ENCODE measurements around the gene NAXD. TPM values are rescaled to one million over a fixed set of nuclear protein-coding genes. Genes with fewer than 3 reads are reported as not detected.

NAXD gene
- total RNA-seq, 2 experiments from 2014 or later: 23.3 to 25.2 TPM

GRCh38 chr13:110676595-110677587, 61.5 kb downstream of the NAXD start:
- ChIA-PET CTCF (interaction anchor here (0.6 to 0.8 kb wide), 2 partner anchors 10 to 21 kb away, joined by 3 read pairs; no protein-coding TSS in a partner anchor), POLR2A (no interaction called here)
- peaks cover 73% of the 10 kb centered on the region for H3K36me3 Mint-ChIP-seq (ENCODE audit: low read depth)
- no peaks in the 10 kb centered on the region for H3K4me1 Mint-ChIP-seq
- H3K4me3 Mint-ChIP-seq: no peak overlapping the region
- H3K27ac Mint-ChIP-seq: no peak overlapping the region
- no peak for DNase-seq
- no peaks in the 10 kb centered on the region for H3K27me3 Mint-ChIP-seq
- H3K9me3 Mint-ChIP-seq: no peaks in the 10 kb centered on the region

DNA sequence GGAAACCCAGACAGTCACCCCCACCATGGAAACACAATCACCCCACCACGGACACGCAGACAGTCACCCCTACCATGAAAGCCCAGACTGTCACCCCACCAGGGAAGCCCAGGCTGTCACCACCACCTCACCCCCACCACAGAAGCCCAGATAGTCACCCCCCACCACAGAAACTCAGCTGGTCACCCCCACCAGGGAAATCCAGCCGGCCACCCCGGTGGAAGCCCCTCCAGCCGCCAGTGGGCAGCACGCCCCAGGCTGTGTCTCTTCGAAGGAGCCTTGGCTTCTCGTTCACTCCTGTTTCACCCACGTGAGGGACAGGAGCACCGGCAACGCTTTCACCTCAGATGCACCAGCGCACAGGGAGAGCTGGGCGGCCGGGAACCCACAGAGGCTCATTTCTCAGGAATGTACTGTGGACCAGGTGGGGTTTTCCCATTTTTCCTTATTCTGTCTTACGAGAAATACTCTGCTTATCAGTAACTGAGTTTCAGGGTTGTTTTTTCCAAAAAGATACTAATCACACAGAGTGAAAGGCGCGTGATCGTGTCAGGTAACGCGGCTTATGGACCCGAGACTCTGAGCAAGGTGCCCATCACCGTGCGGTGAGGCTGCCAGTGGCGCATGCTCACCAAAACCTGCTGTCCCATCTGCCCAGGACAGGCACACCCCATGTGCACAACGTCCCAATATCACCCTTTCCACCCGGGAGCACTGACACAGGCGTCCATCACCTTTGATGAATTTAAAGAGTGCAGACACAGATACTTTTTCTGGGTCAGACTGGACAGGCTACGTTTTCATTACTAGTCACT, 62.6 kb downstream of the NAXD start:
- DNase-seq: no peak
- Mint-ChIP-seq H3K36me3 (ENCODE audit: low read depth) (peaks cover 68% of the 10 kb centered on the region), H3K9me3 (no peaks in the 10 kb centered on the region), H3K27ac (no peak overlapping the region), H3K4me1 (no peaks in the 10 kb centered on the region), H3K4me3 (no peak overlapping the region), H3K27me3 (no peaks in the 10 kb centered on the region)
- CTCF ChIA-PET: no interaction called here
- POLR2A ChIA-PET: no interaction called here

GRCh38 chr13:110680852-110681251, 65.5 kb downstream of the NAXD start:
- Mint-ChIP-seq H3K27ac (no peak overlapping the region), H3K36me3 (ENCODE audit: low read depth) (peaks cover 48% of the 10 kb centered on the region), H3K4me3 (no peak overlapping the region), H3K27me3 (no peaks in the 10 kb centered on the region), H3K4me1 (no peaks in the 10 kb centered on the region), H3K9me3 (no peaks in the 10 kb centered on the region)
- ChIA-PET POLR2A (no interaction called here), CTCF (interaction anchor here (0.6 to 1.5 kb wide), 4 partner anchors 11 to 92 kb away, joined by 3 to 4 read pairs (median 3); no protein-coding TSS in a partner anchor)
- peak; percentile 22 for DNase-seq

DNA sequence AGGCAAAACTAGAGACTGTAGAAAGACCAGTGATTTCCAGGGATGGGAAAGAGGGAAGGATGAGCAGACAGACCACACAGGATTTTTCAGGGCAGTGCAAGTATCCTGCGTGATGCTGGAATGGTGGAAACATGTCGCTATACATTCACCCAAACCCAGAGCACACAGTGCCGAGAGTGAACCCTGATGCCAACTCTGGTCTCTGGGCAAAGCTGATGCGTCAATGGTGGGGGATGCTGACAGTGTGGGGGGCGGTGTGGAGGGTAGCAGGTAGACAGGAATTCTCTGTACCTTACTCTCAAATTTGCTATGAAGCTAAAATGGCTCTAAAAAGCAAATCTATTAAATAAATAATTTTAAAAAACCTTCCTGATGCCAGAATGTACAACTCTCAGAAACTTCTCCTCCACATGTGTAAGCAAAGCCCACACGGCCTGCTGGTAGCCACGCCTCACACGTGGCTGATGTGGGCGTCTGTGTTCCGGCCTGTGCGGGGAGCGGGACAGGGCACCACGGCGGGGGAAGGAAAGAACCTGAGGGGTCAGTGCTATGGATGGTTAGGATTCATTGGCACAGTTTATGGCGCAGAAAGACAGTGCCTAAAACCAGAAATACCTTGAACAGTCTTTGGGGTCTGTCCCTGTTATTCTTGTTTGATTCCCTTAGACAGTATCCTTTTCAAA, 66.7 kb downstream of the NAXD start:
- POLR2A ChIA-PET: no interaction called here
- CTCF ChIA-PET: interaction anchor here (1.3 to 1.5 kb wide), 2 partner anchors 12 kb away, joined by 4 read pairs; no protein-coding TSS in a partner anchor
- H3K27me3 Mint-ChIP-seq: no peaks in the 10 kb centered on the region
- no peaks in the 10 kb centered on the region for H3K9me3 Mint-ChIP-seq
- no peak overlapping the region for H3K27ac Mint-ChIP-seq
- H3K36me3 Mint-ChIP-seq (ENCODE audit: low read depth): peaks cover 38% of the 10 kb centered on the region
- no peaks in the 10 kb centered on the region for H3K4me1 Mint-ChIP-seq
- no peak overlapping the region for H3K4me3 Mint-ChIP-seq
- DNase-seq: no peak

- H3K27ac Mint-ChIP-seq: no peak overlapping the region
- no peak overlapping the region for H3K4me3 Mint-ChIP-seq
- no peak for DNase-seq
- H3K4me1 Mint-ChIP-seq: no peaks in the 10 kb centered on the region
- CTCF ChIA-PET: interaction anchor here (0.6 to 1.5 kb wide), 3 partner anchors 11 to 87 kb away, joined by 3 to 5 read pairs (median 4); no protein-coding TSS in a partner anchor
- H3K9me3 Mint-ChIP-seq: no peaks in the 10 kb centered on the region
- H3K27me3 Mint-ChIP-seq: no peaks in the 10 kb centered on the region
- H3K36me3 Mint-ChIP-seq (ENCODE audit: low read depth): peaks cover 38% of the 10 kb centered on the region
- POLR2A ChIA-PET: no interaction called here
Observed at GRCh38 chr13:110682746-110683145, 67.4 kb downstream of the NAXD start.

DNA sequence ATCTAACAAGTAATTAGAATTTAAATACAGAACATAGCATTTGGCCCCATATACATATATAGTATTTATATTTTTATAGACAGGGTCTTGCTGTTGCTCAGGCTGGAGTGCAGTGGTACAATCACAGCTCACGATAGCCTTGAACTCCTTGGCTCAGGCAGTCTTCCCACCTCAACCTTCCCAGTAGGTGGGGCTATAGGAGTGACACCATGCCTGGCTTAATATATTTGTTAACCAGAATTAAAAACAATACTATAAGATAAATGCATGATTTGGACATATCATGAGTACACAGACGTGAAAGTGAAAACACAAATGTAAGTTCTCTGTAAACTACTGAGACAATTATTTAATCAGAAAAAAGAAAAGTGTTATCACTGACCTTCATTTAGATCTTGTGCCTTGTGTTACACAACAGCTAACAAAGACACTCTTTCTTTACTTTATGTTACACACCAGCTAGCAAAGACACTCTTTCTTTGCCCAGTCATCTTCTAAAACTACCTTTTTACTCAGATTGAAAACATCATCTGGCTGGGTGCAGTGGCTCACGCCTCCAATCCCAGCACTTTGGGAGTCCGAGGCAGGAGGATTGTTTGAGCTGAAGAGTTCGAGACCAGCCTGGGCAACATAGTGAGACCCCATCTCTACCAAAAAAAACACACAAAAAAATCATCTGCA, 68.0 kb downstream of the NAXD start:
- H3K4me1 Mint-ChIP-seq: no peaks in the 10 kb centered on the region
- no peak overlapping the region for H3K27ac Mint-ChIP-seq
- H3K9me3 Mint-ChIP-seq: no peaks in the 10 kb centered on the region
- ChIA-PET CTCF (interaction anchor here (0.5 to 1.7 kb wide), 5 partner anchors 10 to 1595 kb away, joined by 3 to 6 read pairs (median 5); no protein-coding TSS in a partner anchor), POLR2A (no interaction called here)
- H3K27me3 Mint-ChIP-seq: no peaks in the 10 kb centered on the region
- DNase-seq: peak; percentile 54
- peaks cover 33% of the 10 kb centered on the region for H3K36me3 Mint-ChIP-seq (ENCODE audit: low read depth)
- H3K4me3 Mint-ChIP-seq: no peak overlapping the region

- no peak overlapping the region for H3K4me3 Mint-ChIP-seq
- no peaks in the 10 kb centered on the region for H3K4me1 Mint-ChIP-seq
- H3K36me3 Mint-ChIP-seq (ENCODE audit: low read depth): peaks cover 27% of the 10 kb centered on the region
- H3K9me3 Mint-ChIP-seq: no peaks in the 10 kb centered on the region
- H3K27ac Mint-ChIP-seq: no peak overlapping the region
- no peak for DNase-seq
- POLR2A ChIA-PET: no interaction called here
- CTCF ChIA-PET: interaction anchor here (0.5 to 1.7 kb wide), 3 partner anchors 21 to 1596 kb away, joined by 5 to 6 read pairs (median 5); no protein-coding TSS in a partner anchor
- no peaks in the 10 kb centered on the region for H3K27me3 Mint-ChIP-seq
Observed at GRCh38 chr13:110683921-110684320, 68.6 kb downstream of the NAXD start.

DNA sequence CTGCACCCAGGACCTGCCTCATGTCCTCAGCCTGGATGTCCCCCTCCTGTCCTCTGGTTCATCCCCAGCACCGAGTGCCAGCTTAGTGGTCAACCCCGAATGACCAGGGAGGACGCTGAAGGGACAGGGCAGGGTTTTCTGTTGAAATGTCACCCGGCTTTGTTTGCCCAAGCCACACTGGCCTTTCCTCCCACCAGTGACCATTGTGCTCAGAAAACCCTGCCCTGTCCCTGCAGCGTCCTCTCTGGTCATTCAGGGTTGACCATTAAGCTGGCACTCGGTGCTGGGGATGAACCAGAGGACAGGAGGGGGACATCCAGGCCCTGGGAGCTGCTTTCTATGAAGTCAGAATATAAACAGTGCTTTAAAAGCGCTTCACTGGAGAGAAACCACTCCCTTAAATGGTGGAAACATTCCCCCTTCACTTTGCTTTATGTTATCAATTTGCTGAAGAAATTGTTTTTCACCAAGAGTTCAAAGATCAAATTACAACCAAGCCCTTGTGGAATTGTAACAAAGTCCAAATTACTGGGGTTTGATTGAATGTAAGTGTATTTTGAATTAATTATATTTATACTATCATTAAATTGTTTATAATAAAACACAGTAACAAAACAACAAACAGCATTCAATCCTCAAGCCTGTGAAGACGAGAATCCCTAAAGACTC, 69.2 kb downstream of the NAXD start:
- POLR2A ChIA-PET: no interaction called here
- CTCF ChIA-PET: interaction anchor here (1.5 to 1.7 kb wide), 2 partner anchors 20 to 32 kb away, joined by 5 read pairs; no protein-coding TSS in a partner anchor
- Mint-ChIP-seq H3K27ac (no peak overlapping the region), H3K4me3 (no peak overlapping the region), H3K4me1 (no peaks in the 10 kb centered on the region), H3K9me3 (no peaks in the 10 kb centered on the region), H3K36me3 (ENCODE audit: low read depth) (peaks cover 24% of the 10 kb centered on the region), H3K27me3 (no peaks in the 10 kb centered on the region)
- no peak for DNase-seq

DNA sequence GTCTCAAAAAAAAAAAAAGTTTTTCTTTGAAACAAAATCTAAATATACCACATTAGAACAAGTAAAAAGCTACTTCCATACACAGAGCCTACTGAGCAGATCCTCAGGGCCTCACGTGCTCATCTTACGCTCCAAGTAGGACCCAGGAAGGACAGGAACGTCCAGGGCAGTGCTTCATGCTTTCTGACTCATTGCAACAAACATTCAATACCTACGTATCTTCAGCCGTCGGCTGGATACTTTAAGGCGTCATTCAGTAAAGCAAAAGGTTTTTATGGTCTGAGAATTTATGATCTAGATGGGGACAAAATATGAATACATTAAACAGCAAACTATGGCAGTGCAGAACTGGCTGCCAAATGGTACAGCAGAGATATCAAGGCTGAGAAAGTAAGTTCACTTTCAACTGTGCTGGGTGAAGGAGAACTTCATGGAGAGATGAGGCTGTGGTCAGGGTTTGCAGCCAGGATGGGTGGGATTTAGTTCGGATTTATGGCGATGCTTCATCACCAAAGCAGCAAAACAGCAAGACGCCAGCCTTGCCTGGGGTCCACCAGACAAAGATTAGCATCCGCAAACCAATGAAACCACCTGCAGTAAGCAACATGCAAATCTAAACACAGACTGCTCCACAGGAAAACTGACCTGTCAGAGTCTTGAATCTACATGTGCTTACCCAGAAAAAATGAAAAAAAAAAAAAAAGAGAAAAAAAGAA, 70.1 kb downstream of the NAXD start:
- Mint-ChIP-seq H3K4me3 (no peak overlapping the region), H3K27ac (peak overlapping the region; percentile 25), H3K4me1 (no peaks in the 10 kb centered on the region), H3K9me3 (no peaks in the 10 kb centered on the region), H3K36me3 (ENCODE audit: low read depth) (peaks cover 20% of the 10 kb centered on the region), H3K27me3 (no peaks in the 10 kb centered on the region)
- POLR2A ChIA-PET: no interaction called here
- DNase-seq: no peak
- CTCF ChIA-PET: interaction anchor here (0.6 kb wide), 1 partner anchor 9 kb away, joined by 3 read pairs; no protein-coding TSS in a partner anchor

GRCh38 chr13:110687736-110688135, 72.4 kb downstream of the NAXD start:
- no peak overlapping the region for H3K27ac Mint-ChIP-seq

GRCh38 chr13:110689041-110689440, 73.7 kb downstream of the NAXD start:
- Mint-ChIP-seq H3K27me3 (no peaks in the 10 kb centered on the region), H3K4me1 (no peaks in the 10 kb centered on the region), H3K36me3 (ENCODE audit: low read depth) (peaks cover 13% of the 10 kb centered on the region), H3K9me3 (no peaks in the 10 kb centered on the region), H3K4me3 (no peak overlapping the region), H3K27ac (no peak overlapping the region)
- ChIA-PET POLR2A (interaction anchor here (0.6 kb wide), 1 partner anchor 66 kb away, joined by 3 read pairs; no protein-coding TSS in a partner anchor), CTCF (interaction anchor here (0.7 kb wide), 1 partner anchor 80 kb away, joined by 3 read pairs; no protein-coding TSS in a partner anchor)
- DNase-seq: no peak

More at GRCh38 chr13:110687736-110688135, 72.4 kb downstream of the NAXD start:
- Mint-ChIP-seq H3K9me3 (no peaks in the 10 kb centered on the region), H3K4me1 (no peaks in the 10 kb centered on the region), H3K4me3 (no peak overlapping the region), H3K36me3 (ENCODE audit: low read depth) (peaks cover 11% of the 10 kb centered on the region), H3K27me3 (no peaks in the 10 kb centered on the region)
- DNase-seq: no peak
- POLR2A ChIA-PET: no interaction called here
- CTCF ChIA-PET: no interaction called here
